GM21825 (cell line): ENCODE data around the gene CYFIP1.

Source experiments
- ATAC-seq: cut with Tn5 transposase; IDR thresholded peaks from one replicate; pipeline ENCODE4 v1.9.1; 2021; ENCODE audit warnings: mild to moderate bottlenecking, moderate library complexity; ENCODE audit not compliant: unreplicated experiment

Gene CYFIP1

DNA sequence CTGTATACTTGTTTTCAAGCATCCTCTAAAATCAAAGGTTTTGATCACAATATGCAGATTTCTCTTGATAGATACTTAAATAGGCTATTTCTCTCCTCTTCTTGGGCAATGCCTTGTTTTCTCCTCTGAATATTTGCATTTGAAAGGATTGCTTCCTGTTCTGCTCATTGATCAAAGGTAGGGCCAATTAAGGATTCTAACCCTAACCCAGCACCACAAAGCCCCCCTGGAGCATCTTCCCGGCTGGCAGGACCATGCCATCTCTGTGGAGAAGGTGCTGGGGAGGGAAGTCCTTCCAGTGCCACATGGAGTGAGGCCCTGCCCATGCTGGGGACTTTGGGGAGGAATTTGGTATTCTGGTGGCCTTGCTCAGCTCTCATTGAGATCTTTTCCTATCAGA is 153.0 kb downstream of the CYFIP1 start:
- ATAC-seq: no peak

DNA sequence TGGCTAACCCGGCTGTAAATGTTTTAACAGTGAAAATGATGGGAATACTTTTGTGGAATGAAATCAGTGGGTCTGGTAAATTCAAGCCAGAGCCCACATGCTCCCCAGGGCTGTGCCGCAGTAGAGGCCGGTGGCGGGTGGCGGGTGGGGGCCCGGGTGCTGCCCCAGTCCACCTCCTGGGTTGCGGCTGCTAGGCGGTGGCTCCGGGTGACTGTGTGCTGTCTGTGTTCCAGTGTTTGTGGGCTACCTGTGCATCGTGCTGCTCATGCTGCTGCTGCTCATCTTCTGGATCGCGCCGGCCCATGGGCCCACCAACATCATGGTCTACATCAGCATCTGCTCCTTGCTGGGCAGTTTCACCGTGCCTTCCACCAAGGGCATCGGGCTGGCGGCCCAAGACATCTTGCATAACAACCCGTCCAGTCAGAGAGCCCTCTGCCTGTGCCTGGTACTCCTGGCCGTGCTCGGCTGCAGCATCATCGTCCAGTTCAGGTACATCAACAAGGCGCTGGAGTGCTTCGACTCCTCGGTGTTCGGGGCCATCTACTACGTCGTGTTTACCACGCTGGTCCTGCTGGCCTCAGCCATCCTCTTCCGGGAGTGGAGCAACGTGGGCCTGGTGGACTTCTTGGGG is 156.6 kb downstream of the CYFIP1 start:
- ATAC-seq: no peak

DNA sequence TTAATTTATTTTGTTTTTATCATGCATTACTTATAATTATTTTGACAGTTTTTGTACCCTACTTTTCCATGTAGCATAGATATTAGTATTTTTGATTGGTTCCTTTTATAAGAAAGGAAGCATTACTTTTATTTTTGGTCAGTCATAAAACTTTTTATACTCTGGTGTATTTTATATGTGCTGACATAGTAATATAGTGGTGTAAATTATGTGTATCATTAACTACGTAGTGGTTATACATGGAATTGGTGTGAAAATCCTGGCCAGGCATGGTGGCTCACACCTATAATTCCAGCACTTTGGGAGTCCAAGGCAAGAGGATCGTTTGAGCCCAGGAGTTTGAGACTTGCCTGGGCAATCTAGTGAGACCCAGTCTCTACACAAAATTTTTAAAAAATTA is 160.5 kb downstream of the CYFIP1 start:
- no peak for ATAC-seq
